HG02610 (cell line): ENCODE data around the gene CXCR3.
"Not testable (repeated sequence)": the region's sequence is repeated elsewhere in the genome, so short reads cannot be mapped to it uniquely, and the experiment has no call there.

ENCODE experiments used
- ATAC-seq: cut with Tn5 transposase; IDR thresholded peaks from one replicate; pipeline ENCODE4 v1.9.1; 2021; ENCODE audit warnings: mild to moderate bottlenecking, moderate library complexity; ENCODE audit not compliant: unreplicated experiment

The CXCR3 gene

DNA sequence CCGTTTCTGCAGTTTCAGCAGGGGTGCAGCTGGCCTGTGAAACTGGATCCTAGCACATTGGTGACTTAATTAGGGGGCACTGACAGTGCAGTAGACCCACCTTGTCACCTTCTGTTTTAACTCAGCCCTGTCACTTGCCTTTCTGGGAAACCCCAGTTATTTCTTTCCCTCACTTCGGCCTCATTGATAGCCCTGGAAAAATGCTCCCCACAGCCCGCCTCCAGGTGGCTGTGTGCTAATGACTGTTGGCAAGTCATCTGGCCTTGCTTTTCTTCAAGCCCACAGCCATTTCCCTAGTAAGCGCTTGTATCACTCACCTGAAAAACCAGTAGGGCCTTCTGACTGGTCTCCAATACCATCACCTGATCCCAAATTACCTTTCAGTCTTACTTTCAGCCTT lies 3.3 kb downstream of the CXCR3 start:
- no peak for ATAC-seq

DNA sequence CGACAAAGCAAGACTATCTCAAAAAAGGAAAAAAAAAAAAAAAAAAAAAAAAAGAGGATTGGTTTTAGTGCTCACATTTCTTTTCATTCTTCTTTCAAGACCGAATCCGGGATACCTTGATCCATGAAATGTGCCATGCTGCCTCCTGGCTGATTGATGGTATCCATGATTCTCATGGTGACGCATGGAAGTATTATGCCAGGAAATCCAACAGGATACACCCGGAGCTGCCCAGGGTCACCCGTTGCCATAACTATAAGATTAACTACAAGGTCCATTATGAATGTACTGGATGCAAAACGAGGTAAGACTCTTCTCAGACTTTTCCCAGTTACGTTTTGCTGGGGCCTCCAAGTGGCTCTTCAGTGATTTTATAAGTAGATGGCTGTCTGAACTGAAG lies 6.1 kb downstream of the CXCR3 start:
- no peak for ATAC-seq

DNA sequence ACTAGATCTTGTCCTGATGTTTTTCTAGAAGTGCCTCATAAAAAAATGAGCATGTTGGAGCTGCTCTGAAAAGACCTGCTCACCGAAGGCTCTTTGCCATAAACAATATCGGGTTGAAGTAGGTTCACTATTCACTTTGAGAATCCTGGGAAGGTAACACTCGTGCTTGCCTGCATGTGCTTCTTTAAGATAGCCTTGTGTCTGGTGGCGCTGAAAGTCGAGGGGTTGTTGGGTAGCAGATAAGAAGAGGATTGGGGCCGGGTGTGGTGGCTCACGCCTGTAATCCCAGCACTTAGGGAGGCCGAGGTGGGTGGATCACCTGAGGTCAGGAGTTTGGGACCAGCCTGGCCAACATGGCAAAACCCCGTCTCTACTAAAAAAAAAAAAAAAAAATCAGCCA lies 6.6 kb downstream of the CXCR3 start:
- ATAC-seq = not testable (repeated sequence)

DNA sequence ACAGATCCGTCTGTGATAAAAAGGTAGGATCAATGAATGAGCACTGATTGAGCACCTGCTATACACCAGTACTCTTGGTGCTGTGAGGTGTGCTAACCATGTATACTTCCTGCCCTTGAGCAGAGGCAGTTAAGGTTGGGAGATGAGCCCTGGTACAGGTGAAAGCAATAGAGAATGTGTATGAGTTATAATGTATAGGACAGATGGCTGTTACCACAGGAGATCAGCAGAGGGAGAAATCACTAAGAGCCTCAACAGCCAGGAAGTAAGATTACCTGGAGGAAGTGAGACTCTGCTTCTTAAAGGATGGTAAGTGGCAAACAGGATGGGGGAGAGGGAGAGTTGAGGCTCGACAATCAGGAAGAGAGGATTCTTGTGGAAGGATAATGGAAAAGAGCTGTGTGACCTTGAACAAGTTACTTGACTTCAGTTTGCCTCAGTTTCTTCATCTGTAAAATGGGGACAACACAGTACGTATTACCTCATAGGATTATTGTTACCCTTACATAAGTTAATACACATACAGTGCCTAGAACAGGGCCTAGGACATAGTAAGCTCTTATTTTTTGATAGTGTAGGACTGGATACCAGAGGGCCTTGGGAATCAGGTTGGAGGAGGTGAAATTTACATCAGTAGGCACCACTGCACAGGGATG lies 9.1 kb downstream of the CXCR3 start:
- ATAC-seq = no peak

DNA sequence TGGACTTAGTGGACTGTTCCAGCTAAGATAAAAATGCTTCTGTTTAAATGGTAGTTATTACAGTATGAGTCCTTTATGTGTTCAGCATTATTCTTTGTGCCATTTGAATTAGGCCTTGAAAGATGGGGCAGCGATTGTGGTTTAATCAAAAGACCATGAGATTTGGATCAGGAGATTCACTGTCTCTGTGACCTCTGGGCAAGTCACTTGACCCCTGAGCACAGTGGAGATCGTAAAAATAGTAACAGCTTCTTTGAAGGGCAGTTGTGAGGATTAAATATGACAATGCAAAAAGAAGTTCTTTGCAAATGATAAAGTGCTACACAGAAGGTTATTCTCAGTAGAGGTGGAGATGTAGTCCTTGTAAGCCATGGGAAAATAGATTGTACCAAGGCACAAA lies 10.8 kb downstream of the CXCR3 start:
- ATAC-seq = no peak

DNA sequence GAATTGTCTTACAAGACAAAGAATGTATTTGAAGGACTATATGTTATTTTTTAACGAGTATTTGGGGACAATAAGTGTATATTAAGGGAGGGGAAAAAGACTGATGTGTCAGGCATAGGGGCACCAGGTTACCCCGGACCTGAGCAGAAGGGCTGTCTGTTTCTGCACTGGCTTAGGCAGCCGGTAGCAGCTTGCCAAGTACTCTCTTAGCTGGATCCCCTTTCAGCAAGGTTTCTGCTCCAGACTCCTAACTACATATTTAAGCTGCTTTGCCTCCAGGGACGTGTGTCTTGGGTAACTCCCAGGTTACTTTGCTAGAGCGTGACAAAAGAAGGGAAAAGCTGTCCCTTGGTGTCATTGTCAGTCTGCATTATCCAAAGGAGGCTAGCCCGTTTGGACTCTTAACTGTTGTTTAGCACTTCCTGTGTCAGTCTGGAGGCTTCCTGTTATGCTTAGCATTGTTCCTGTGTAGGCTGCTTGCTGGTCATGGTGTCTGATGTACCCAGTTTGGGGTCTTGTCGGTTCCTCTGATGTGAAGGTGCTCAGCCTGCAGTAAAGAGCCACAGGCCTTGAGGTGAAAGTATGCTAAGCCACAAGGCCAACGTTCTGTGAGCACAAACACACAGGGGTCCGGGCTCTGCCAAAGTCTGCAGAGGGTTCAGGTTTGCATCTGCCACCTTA lies 11.6 kb downstream of the CXCR3 start:
- no peak for ATAC-seq

DNA sequence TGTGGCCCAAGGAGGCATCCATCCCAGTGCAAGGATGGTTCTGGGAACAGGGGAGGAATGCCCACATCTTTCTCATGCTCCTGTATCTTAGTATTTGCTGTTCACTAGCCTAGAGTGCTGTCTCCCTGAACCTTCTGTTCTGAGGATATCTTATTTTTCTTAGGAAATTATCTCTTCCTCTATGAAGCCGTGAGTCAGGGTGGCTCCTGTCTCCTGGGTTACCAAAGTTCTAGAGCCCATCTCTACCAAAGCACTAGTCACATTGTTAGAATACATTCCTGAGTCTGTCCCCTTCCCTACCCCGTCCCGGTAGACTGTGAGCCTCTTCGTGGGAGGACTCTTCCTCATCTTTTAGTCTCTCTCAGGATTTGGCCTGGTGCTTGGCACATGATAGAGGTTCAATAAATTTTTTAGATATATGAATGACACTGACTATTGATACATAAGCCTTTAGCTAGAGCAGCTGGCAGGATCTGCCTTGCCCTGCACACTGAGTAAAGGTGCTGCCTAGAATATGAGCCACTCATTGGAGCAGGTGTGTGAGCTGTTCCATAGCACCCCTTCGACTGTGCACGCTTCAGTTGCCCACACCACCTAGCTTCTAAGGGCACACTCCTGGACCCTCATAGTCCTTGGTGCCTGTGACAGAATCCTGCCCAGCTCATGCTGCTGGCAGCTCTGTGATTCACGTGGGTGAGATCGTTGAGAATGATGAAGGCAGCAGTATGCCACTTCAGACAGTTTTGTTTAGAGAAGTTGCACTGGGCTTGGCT lies 13.3 kb downstream of the CXCR3 start:
- ATAC-seq = no peak

DNA sequence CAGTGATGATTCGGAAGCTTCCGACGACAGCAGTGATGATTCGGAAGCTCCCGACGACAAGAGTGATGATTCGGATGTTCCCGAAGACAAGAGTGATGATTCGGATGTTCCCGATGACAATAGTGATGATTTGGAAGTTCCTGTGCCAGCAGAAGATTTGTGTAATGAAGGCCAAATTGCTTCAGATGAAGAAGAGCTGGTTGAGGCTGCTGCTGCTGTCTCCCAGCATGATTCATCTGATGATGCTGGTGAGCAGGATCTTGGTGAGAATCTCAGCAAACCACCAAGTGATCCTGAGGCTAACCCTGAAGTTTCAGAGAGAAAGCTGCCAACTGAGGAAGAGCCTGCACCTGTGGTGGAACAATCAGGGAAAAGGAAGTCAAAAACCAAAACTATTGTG lies 14.2 kb downstream of the CXCR3 start:
- no peak for ATAC-seq

DNA sequence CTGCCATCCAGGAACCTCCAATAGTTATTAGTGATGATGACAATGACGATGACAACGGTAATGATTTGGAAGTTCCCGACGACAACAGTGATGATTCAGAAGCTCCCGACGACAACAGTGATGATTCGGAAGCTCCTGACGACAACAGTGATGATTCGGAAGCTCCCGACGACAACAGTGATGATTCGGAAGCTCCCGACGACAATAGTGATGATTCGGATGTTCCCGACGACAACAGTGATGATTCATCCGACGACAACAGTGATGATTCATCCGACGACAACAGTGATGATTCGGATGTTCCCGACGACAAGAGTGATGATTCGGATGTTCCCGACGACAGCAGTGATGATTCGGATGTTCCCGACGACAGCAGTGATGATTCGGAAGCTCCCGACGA lies 14.7 kb downstream of the CXCR3 start:
- no peak for ATAC-seq

DNA sequence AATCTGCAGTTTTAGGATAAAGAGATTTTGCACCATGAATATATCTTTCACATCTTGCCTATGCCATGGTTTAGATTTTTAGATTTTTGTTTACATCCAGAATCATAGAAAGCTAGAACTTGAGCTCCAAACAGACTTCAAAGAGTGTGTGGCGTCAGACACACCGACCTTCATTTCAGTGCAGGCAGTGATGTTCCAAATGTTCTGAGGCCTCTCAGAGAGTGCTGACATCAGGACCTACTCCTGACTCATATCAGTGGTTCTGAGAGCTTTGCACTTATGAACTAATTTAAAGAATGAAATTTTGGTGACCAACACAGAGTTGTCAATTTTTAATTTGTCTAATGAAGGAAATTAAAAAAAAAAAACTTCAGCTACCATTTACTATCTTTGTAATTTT lies 18.3 kb downstream of the CXCR3 start:
- ATAC-seq = no peak

DNA sequence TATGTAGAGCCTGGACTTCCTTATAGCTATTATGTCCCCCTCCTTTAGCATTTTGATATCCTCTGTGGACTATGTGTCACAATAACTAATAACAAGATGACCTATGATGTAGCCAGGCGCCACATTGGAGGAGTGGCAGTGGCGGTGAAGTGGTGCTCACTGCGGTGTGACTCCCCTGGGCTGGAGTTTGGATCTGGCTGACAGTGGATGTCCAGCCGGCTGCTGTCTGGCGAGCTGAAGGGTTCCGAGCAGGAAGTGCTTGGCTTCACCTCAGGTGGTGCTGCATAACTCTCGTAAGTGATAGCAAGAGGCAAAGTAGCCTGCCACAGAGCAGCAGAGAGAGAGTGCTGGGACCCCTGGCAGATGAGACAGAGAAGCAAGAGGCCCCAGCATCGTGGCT lies 25.1 kb downstream of the CXCR3 start:
- not testable (repeated sequence) for ATAC-seq

DNA sequence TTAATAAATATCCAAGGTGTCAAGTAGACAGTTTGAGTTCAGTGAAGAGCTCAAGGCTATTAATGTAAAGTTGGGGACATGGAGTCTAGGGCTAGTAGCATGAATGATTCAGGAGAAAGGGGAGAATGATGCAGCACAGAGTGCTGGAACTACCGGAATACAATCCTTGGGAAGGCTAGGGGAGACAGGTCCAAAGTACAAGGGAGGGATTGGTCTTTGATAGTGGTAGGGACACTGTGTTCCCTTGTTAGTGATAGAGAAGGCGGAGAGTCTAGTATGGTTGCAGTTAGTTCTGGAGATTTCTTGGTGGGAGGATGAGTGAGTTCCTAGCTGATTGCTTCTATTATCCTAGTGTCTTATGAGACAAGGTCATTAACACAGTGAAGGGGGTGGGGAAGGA lies 31.4 kb downstream of the CXCR3 start:
- no peak for ATAC-seq

DNA sequence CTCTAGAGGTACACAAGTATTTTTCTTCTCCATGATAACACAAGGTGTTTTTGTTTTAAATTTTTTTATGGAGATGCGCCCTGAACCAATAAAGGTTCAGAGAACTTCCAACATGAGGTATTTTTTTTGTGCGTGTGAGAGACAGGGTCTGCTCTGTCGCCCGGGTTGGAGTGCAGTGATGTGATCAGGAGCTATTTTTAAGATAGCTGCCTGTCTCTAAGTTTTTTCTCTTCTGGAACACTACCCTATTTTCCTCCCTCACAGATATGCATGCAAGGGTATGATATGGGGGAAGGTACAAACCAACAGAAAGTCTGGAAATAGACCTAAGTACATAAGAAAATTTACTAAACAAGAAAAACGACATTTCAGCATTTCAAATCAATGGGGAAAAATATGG lies 37.1 kb downstream of the CXCR3 start:
- no peak for ATAC-seq

DNA sequence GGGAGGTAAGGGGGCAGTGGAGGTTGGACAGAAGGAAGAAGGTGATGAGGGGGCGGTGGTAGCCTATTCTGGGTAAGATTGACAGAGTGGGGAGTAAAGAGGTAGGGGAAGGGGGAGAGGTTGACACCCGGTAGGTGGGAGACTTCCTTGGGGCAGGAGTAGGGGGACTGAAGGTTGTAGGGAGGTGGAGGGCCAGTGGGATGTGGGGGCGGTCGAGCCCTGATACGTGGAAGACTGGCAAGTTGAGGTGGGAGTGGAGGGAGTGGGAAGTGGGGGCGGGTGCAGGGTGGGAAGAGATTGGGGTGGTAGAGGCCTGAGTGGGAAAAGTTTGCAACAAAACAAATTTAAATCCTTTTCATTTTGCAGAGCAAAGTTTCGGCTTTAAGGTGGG lies 38.3 kb downstream of the CXCR3 start:
- no peak for ATAC-seq

DNA sequence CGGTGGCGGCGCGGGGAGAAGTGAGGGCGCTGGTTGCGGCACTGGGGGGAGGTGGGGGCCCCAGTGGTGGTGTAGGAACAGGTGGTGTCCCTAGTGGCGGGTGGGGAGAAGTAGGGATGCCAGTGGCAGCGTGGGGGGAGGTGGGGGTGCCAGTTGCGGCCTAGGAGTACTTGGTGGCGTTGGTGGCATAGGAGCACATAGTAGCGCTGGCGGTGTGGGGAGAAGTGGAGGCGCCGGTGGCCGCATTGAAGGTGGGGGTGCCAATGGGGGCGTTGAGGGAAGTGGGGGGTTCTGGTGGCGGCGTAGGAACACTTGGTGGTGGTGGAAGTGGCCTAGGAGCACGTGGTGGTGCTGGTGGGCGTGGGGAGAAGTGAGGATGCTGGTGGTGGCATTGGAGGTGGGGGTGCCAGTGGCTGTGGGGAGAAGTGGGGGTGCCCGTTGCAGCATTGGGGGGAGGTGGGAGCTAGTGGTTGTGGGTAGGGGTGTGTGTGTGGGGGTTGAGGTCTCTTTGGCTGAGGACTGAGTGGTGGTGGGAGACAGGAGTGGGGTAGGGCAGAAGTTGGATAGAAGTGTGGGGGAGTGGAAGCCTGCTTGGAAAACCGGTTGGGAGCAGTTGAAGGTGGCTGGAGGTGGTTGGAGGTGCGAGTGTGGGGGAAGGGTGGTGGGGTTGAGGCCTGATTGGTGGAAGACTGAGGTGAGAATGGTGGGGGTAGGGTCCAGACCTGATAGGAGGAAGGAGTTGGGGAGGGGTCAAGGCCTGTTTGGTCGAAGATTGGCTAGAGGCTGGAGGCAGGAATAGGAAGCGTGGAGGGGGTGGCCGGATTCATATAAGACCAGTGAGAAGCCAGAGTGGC lies 38.9 kb downstream of the CXCR3 start:
- no peak for ATAC-seq

DNA sequence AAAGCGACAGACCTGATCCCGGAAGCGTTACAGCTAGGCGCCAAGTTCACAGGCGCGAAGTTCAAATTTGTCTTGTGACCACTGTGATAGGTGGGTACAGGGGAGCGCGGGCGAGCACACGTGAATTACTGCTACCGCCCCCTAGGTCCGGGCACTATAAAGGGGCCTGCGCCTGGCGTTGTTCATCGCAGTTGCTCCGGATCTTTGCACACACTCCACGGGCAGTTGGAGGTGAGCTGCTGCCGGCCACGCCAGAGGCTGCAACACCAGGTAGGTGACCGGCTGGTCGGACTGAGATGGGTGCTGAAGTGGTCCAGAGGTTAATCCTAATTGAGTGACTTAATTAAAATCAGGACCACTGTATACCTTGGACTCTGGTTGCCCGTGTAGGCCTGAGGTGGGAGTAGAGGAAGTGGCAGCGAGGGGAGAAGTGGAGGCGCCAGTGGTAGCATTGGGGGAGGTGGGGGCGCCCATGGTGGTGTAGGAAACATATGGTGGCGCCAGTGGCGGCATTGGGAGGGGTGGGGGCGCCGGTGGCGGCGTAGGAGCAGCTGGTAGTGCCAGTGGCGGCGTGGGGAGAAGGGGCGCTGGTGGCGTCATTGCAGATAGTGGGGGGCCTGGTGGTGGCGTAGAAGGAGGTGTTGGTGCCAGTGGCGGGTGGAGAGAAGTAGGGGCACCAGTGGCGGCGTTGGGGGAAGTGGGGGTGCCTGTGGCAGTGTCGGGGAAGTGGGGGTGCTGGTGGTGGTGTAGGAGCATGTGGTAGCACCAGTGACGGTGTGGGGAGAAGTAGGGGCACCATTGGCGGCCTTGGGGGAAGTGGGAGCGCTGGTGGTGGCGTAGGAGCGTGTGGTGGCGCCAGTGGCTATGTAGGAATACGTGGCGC lies 39.8 kb downstream of the CXCR3 start, which contains the start of gene GCNA:
TSS of gene GCNA (plus strand) at position 185 of the 883 bp plus-strand sequence. CDS start 2,385 bp downstream, outside the sequence.
- ATAC-seq = no peak

DNA sequence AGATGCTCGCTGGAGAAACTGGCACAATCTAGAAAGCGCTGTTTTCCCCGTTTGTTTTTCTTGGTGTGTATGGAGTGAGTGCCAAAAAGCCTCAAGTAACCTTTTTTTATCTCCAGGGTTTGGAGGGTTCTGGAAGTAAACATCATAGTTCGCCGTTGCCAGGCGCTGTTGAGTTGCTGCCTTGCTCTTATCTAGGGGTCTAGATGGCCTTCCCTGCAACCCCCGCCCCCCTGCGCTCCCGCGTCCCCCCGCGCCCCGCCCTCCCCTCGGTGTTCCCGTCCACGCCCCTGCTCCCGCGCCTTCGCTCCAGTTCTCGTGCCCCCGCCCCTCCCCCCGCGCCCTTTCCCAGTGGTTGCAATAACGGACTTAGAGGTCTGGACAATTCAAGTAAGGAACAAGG lies 40.6 kb downstream of the CXCR3 start:
- ATAC-seq = no peak

DNA sequence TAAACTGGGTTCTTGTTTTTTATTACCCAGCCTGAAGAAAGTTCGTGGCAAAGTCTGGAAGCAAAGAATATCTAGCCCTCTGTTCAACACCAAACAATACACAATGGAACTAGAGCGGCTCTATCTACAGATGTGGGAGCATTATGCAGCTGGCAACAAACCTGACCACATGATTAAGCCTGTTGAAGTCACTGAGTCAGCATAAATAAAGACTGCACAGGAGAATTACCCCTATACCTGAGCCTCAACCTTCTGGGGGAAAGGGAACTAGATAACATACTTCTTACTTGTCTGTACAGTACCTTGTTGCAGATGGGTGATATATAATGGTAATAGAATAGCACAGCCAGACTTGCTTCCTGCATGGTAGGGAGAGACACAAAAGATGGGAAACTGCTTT lies 44.7 kb downstream of the CXCR3 start:
- no peak for ATAC-seq

DNA sequence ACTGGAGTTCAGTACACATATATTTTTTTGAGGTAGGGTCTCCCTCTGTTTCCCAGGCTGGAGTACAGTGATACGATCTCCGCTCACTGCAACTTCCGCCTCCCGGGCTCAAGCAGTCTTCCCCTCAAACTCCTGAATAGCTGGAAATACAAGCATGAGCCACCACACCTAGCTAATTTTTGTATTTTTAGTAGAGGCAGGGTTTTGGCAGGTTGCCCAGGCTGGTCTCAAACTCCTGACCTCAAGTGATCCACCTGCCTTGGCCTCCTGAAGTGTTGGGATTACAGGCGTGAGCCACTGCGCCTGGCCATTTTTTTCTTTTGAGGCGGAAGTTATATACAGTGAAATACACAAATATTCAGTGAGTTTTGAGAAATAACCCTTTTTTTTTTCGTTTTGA lies 46.9 kb downstream of the CXCR3 start:
- not testable (repeated sequence) for ATAC-seq
